Measurements from ENCODE around the gene ETHE1. TPM values are rescaled to one million over a fixed set of nuclear protein-coding genes. Genes with fewer than 3 reads are reported as not detected.

The ETHE1 gene
- total and polyA plus RNA-seq, 7 donors: 13.0 to 22.8 (median 18.5) TPM

- ATAC-seq (no peak), DNase-seq (no peak)
- intact Hi-C loops (cut with DNase I): loop anchor here in 1 of 2 donors (5.0 kb wide), 1 partner anchor 99 kb away; no protein-coding TSS in a partner anchor
- Histone ChIP-seq H3K27ac (no peak overlapping the region), H3K9me3 (no peaks in the 10 kb centered on the region), H3K4me1 (no peaks in the 10 kb centered on the region), H3K36me3 (ENCODE audit: insufficient read depth in 1 of 2, low read depth in 1 of 2) (peaks cover 6 to 87% of the 10 kb centered on the region in 2 donors), H3K4me3 (no peak overlapping the region), H3K27me3 (ENCODE audit: insufficient read depth in 3 of 3, low read length in 2 of 3) (no peaks in the 10 kb centered on the region)
- 67 to 72% (median 71%) methylated on average over 4 of the region's 4 CpGs for WGBS, 3 donors
- no peak for TF ChIP-seq CTCF (IDR thresholded peaks at IDR 0.05)
These were observed 26.7 kb upstream of the ETHE1 start for GRCh38 chr19:43553656-43554055.

- TF ChIP-seq CTCF (IDR thresholded peaks at IDR 0.05): no peak
- 73 to 84% (median 73%) methylated on average over 3 of the region's 3 CpGs for WGBS, 3 donors
- Histone ChIP-seq H3K4me1 (no peaks in the 10 kb centered on the region), H3K27ac (no peak overlapping the region), H3K9me3 (no peaks in the 10 kb centered on the region), H3K27me3 (ENCODE audit: insufficient read depth in 3 of 3, low read length in 2 of 3) (no peaks in the 10 kb centered on the region), H3K4me3 (no peak overlapping the region), H3K36me3 (ENCODE audit: insufficient read depth in 1 of 2, low read depth in 1 of 2) (peaks cover 6 to 78% of the 10 kb centered on the region in 2 donors)
- DNase-seq (no peak), ATAC-seq (no peak)
- intact Hi-C loops (cut with DNase I): loop anchor here in 1 of 2 donors (5.0 kb wide), 1 partner anchor 100 kb away; no protein-coding TSS in a partner anchor
These were observed 25.6 kb upstream of the ETHE1 start for GRCh38 chr19:43552616-43553015.

GRCh38 chr19:43552198-43552450 lies 25.1 kb upstream of the ETHE1 start:
- H3K36me3 ChIP-seq (ENCODE audit: insufficient read depth in 1 of 2, low read depth in 1 of 2): peaks cover 6 to 74% of the 10 kb centered on the region in 2 donors

GRCh38 chr19:43551399-43552197 lies 24.6 kb upstream of the ETHE1 start:
- H3K36me3 ChIP-seq (ENCODE audit: insufficient read depth in 1 of 2, low read depth in 1 of 2): peaks cover 6 to 73% of the 10 kb centered on the region in 2 donors
- TF ChIP-seq CTCF (IDR thresholded peaks at IDR 0.05): no peak
- intact Hi-C loops (cut with DNase I): loop anchor here in 1 of 2 donors (5.0 kb wide), 1 partner anchor 101 kb away; no protein-coding TSS in a partner anchor
- H3K4me1 ChIP-seq: no peaks in the 10 kb centered on the region
- H3K9me3 ChIP-seq: no peaks in the 10 kb centered on the region
- no peaks in the 10 kb centered on the region for H3K27me3 ChIP-seq (ENCODE audit: insufficient read depth in 3 of 3, low read length in 2 of 3)
- H3K27ac ChIP-seq: no peak overlapping the region
- 93 to 95% (median 93%) methylated on average over 23 of the region's 23 CpGs for WGBS, 3 donors
- H3K4me3 ChIP-seq: no peak overlapping the region
- DNase-seq: no peak
- ATAC-seq: no peak

More at GRCh38 chr19:43552198-43552450, 25.1 kb upstream of the ETHE1 start:
- no peaks in the 10 kb centered on the region for H3K4me1 ChIP-seq
- TF ChIP-seq CTCF (IDR thresholded peaks at IDR 0.05): no peak
- H3K27me3 ChIP-seq (ENCODE audit: insufficient read depth in 3 of 3, low read length in 2 of 3): no peaks in the 10 kb centered on the region
- intact Hi-C loops (cut with DNase I): loop anchor here in 1 of 2 donors (5.0 kb wide), 1 partner anchor 100 kb away; no protein-coding TSS in a partner anchor
- H3K4me3 ChIP-seq: no peak overlapping the region
- no peak overlapping the region for H3K27ac ChIP-seq
- no peaks in the 10 kb centered on the region for H3K9me3 ChIP-seq
- DNase-seq (no peak), ATAC-seq (no peak)
- 84 to 93% (median 87%) methylated on average over 3 of the region's 3 CpGs for WGBS, 3 donors
